ENCODE measurements around the gene WDR5. TPM values are rescaled to one million over a fixed set of nuclear protein-coding genes. Genes with fewer than 3 reads are reported as not detected.

WDR5 gene
- total and polyA plus RNA-seq, 4 experiments from 2014 or later, result 14.6 to 32.7 (median 23.4) TPM

Other genes starting within 250 kb of the WDR5 start
- 1 to 10 TPM; 1.1 to 3.0 TPM for gene VAV2, start 143.8 kb upstream of the WDR5 start, total RNA-seq
- under 1 TPM; 0.26 to 0.94 TPM for gene VAV2, start 143.8 kb upstream of the WDR5 start, polyA plus RNA-seq
- gene BRD3OS, start 110.6 kb upstream of the WDR5 start, total RNA-seq, result 10 to 100 TPM; 18.3 to 21.5 TPM
- gene BRD3OS, start 110.6 kb upstream of the WDR5 start, polyA plus RNA-seq, result 10 to 100 TPM; 18.4 to 33.1 TPM
- 10 to 100 TPM; 40.8 to 48.5 TPM for gene BRD3, start 68.1 kb upstream of the WDR5 start, total RNA-seq
- gene BRD3, start 68.1 kb upstream of the WDR5 start, polyA plus RNA-seq, result 10 to 100 TPM; 16.0 to 20.2 TPM
- 100 to 1,000 TPM; 102 to 106 TPM for gene RNU6ATAC, start 28.5 kb downstream of the WDR5 start, total RNA-seq
- not detected for gene RNU6ATAC, start 28.5 kb downstream of the WDR5 start, polyA plus RNA-seq
- 10 to 100 TPM; 11.6 to 11.9 TPM for gene RXRA, start 190.4 kb downstream of the WDR5 start, total RNA-seq
- 1 to 10 TPM; 1.0 to 1.3 TPM for gene RXRA, start 190.4 kb downstream of the WDR5 start, polyA plus RNA-seq